ENCODE data around the gene AATF. TPM values are rescaled to one million over a fixed set of nuclear protein-coding genes. Genes with fewer than 3 reads are reported as not detected.

Gene AATF
- polyA plus RNA-seq, 2 of the 4 experiments (the other 2 are of a cell fraction), result 51.9 to 120 TPM

DNA sequence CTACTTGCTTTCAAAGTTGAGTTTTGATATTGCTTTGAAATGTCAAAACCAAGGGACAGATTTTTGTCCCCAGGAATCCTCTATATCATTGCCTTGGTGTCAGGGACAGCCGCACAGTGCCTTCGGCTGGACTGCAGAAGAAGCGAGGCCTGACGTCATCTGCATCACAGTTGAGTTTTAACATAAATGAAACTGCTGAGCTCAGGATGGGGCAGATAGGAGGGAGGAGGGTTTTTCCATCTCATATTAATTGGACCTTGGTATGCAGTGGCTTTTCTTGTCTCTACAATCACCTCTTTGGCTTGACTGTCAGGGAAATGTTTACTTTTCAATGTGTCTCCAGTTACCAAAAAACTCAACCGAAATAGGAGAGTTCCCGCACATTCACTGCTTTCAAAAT lies 111.3 kb downstream of the AATF start:
- Histone ChIP-seq H3K4me3 (no peak overlapping the region), H3K4me1 (no peaks in the 10 kb centered on the region), H3K4me2 (no peak overlapping the region), H3K27ac (no peak overlapping the region), H3K9me3 (no peaks in the 10 kb centered on the region)
- FAIRE-seq, result no peak
- TF ChIP-seq, protein P1, sequence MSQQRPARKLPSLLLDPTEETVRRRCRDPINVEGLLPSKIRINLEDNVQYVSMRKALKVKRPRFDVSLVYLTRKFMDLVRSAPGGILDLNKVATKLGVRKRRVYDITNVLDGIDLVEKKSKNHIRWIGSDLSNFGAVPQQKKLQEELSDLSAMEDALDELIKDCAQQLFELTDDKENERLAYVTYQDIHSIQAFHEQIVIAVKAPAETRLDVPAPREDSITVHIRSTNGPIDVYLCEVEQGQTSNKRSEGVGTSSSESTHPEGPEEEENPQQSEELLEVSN (IDR thresholded peaks at IDR 0.05; ENCODE audit: borderline replicate concordance, low read depth), result no peak
- TF ChIP-seq NR3C1 (IDR thresholded peaks at IDR 0.05), result no peak
- no peak for DNase-seq (ENCODE audit: low read depth in 1 of 2, low spot score in 1 of 2)
- CTCF ChIA-PET, result interaction anchor here (1.2 to 12.2 kb wide), 3 partner anchors 13 to 430 kb away, joined by 4 to 118 read pairs (median 7); no protein-coding TSS in a partner anchor
- no peak for ATAC-seq
- 92% methylated on average over 6 of the region's 6 CpGs for WGBS (ENCODE audit: missing lambda C conversion rate)
- POLR2A ChIA-PET, result no interaction called here

DNA sequence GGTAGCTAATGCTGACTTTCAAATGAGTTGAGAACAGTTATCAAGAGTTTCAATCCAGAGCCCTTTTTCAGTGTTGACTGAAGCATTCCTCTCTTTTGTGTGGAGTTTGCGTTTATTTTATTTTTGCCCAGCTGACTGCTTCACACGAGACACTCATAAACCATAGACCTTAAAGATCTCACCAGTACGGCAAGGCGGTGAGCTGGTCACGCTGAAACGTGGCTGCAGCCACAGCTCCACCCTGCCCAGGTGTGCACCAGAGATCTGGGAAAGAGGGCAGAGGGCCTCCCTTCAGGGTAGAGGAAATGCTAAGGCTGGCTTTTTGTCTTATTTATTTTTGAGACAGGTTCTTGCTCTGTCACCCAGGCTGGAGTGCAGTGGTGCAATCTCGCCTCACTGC lies 112.2 kb downstream of the AATF start:
- ATAC-seq (no peak; a peak in 1 of 6 replicates), FAIRE-seq (no peak), DNase-seq (ENCODE audit: low read depth in 1 of 2, low spot score in 1 of 2) (no peak)
- H3K27ac ChIP-seq, result no peak overlapping the region
- no peak for TF ChIP-seq ZC3H11A (IDR thresholded peaks at IDR 0.05)
- no peak for TF ChIP-seq CHD4 (IDR thresholded peaks at IDR 0.05; ENCODE audit: borderline replicate concordance)
- TF ChIP-seq, protein P2, sequence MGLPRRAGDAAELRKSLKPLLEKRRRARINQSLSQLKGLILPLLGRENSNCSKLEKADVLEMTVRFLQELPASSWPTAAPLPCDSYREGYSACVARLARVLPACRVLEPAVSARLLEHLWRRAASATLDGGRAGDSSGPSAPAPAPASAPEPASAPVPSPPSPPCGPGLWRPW (IDR thresholded peaks at IDR 0.05), result no peak
- no peak for TF ChIP-seq KDM1A (IDR thresholded peaks at IDR 0.05; ENCODE audit: low read depth)
- TF ChIP-seq, protein P3, sequence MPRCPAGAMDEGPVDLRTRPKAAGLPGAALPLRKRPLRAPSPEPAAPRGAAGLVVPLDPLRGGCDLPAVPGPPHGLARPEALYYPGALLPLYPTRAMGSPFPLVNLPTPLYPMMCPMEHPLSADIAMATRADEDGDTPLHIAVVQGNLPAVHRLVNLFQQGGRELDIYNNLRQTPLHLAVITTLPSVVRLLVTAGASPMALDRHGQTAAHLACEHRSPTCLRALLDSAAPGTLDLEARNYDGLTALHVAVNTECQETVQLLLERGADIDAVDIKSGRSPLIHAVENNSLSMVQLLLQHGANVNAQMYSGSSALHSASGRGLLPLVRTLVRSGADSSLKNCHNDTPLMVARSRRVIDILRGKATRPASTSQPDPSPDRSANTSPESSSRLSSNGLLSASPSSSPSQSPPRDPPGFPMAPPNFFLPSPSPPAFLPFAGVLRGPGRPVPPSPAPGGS (IDR thresholded peaks at IDR 0.05), result no peak
- TF ChIP-seq CHD2 (IDR thresholded peaks at IDR 0.05; ENCODE audit: low read length, partially characterized antibody), result no peak
- TF ChIP-seq RNF2 (IDR thresholded peaks at IDR 0.05; ENCODE audit: borderline replicate concordance, low read depth), result no peak
- TF ChIP-seq FOXS1 (CRISPR knock-in tag; IDR thresholded peaks at IDR 0.05), result no peak
- TF ChIP-seq RFX5 (IDR thresholded peaks at IDR 0.05), result no peak
- no peaks in the 10 kb centered on the region for H3K9me3 ChIP-seq
- no peak overlapping the region for H3K4me3 ChIP-seq
- ChIA-PET CTCF (interaction anchor here (0.7 to 12.2 kb wide), 6 partner anchors 11 to 426 kb away, joined by 3 to 118 read pairs (median 3); no protein-coding TSS in a partner anchor), POLR2A (no interaction called here)
- H3K4me1 ChIP-seq, result no peaks in the 10 kb centered on the region
- WGBS (ENCODE audit: missing lambda C conversion rate), result 65% methylated on average over 7 of the region's 7 CpGs
- H3K4me2 ChIP-seq, result no peak overlapping the region

DNA sequence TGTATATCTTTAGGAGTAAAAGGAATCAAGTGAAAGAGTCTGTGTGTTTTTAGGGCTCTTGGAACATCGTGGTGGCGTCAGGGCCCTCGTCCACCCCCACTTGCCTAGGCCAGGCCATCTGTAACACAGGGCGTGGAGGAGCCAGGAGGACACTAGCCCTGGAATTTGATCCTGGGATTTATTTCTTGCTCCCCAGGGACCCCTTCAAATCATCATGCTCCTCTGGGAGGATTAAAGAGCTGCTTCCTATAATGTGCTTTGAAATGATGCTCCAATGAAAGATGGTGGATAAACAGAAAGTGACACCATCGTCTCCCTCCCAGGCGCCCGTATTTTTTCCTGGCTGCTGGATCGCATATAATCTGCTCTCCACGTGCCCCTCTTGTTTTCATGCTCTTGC lies 113.3 kb downstream of the AATF start:
- POLR2A ChIA-PET, result interaction anchor here (0.5 kb wide), 1 partner anchor 591 kb away, joined by 3 read pairs; no protein-coding TSS in a partner anchor
- TF ChIP-seq CHD2 (IDR thresholded peaks at IDR 0.05; ENCODE audit: low read length, partially characterized antibody) (no peak), EP300 (IDR thresholded peaks at IDR 0.05) (no peak), EHF (CRISPR knock-in tag; IDR thresholded peaks at IDR 0.05) (no peak), RFX5 (IDR thresholded peaks at IDR 0.05) (no peak), TFCP2L1 (CRISPR knock-in tag; IDR thresholded peaks at IDR 0.05) (no peak), HOXA7 (CRISPR knock-in tag; IDR thresholded peaks at IDR 0.05) (no peak)
- TF ChIP-seq, protein P4, sequence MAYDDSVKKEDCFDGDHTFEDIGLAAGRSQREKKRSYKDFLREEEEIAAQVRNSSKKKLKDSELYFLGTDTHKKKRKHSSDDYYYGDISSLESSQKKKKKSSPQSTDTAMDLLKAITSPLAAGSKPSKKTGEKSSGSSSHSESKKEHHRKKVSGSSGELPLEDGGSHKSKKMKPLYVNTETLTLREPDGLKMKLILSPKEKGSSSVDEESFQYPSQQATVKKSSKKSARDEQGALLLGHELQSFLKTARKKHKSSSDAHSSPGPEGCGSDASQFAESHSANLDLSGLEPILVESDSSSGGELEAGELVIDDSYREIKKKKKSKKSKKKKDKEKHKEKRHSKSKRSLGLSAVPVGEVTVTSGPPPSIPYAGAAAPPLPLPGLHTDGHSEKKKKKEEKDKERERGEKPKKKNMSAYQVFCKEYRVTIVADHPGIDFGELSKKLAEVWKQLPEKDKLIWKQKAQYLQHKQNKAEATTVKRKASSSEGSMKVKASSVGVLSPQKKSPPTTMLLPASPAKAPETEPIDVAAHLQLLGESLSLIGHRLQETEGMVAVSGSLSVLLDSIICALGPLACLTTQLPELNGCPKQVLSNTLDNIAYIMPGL (CRISPR knock-in tag; IDR thresholded peaks at IDR 0.05; ENCODE audit: borderline replicate concordance), result no peak
- DNase-seq (ENCODE audit: low read depth in 1 of 2, low spot score in 1 of 2), result no peak
- H3K4me3 ChIP-seq, result no peak overlapping the region
- 87% methylated on average over 9 of the region's 9 CpGs for WGBS (ENCODE audit: missing lambda C conversion rate)
- CTCF ChIA-PET, result interaction anchor here (1.3 to 12.2 kb wide), 3 partner anchors 12 to 307 kb away, joined by 3 to 118 read pairs (median 3); no protein-coding TSS in a partner anchor
- H3K27ac ChIP-seq, result no peak overlapping the region
- no peak for ATAC-seq
- H3K4me1 ChIP-seq, result peaks cover under 1% of the 10 kb centered on the region
- H3K9me3 ChIP-seq, result no peaks in the 10 kb centered on the region
- FAIRE-seq, result no peak
- H3K4me2 ChIP-seq, result no peak overlapping the region
